PC-9 (cell line): ENCODE measurements around the gene IER5L. TPM values are rescaled to one million over a fixed set of nuclear protein-coding genes. Genes with fewer than 3 reads are reported as not detected.
A peak's percentile ranks its signal among the peaks of the same experiment; 100 is the strongest.

ENCODE experiments used
- BruUV-seq: library from RNA; stranded (reverse); fragments of 400-500 nt; replicated peaks from 2 replicates; lab custom pipeline; 2021; lab: Mats Ljungman, UMichigan
- CTCF ChIA-PET: fragments of 300-600 bp; sonication (Branson Sonifier 250); formaldehyde crosslinking; loops from one replicate; lab custom pipeline; 2022; ENCODE audit warnings: antibody characterized with exemption; lab: Charles Lee
- POLR2A ChIA-PET: fragments of 300-600 bp; sonication (Branson Sonifier 250); formaldehyde crosslinking; loops from one replicate; lab custom pipeline; 2022; ENCODE audit warnings: antibody characterized with exemption; ENCODE audit not compliant: unreplicated experiment; lab: Charles Lee
- DNase-seq, 2 experiments: peaks; one replicate each; pipeline versions ENCODE4 v3.0.0 to v3.0.0-alpha.2; 2015 to 2022; ENCODE audit warnings: mixed read lengths in 1 of 2
- H2AFZ ChIP-seq: fragments of 200-600 bp; sonication (generic); 2 replicates; pipeline ENCODE4 v1.8.1; 2017; ENCODE audit warnings: antibody characterized with exemption
- H3F3A ChIP-seq: fragments of 200-600 bp; sonication (generic); 2 replicates; pipeline ENCODE4 v1.8.1; 2017; ENCODE audit warnings: antibody characterized with exemption, mild to moderate bottlenecking, low read depth; ENCODE audit not compliant: insufficient read depth
- H3K27ac ChIP-seq: fragments of 200-600 bp; sonication (generic); 2 replicates; pipeline ENCODE4 v1.6.1; 2016; ENCODE audit warnings: mixed run types
- H3K27me3 ChIP-seq: fragments of 200-600 bp; sonication (generic); 2 replicates; pipeline ENCODE4 v1.6.1; 2016; ENCODE audit warnings: low read depth, mixed run types; ENCODE audit not compliant: insufficient read depth
- H3K36me3 ChIP-seq: fragments of 200-600 bp; sonication (generic); 2 replicates; pipeline ENCODE4 v1.6.1; 2016; ENCODE audit warnings: low read depth, mixed run types
- H3K4me1 ChIP-seq: fragments of 200-600 bp; sonication (generic); replicated peaks from 2 replicates; pipeline ENCODE4 v1.6.1; 2016; ENCODE audit warnings: mixed run types; ENCODE audit not compliant: insufficient read depth
- H3K4me2 ChIP-seq: fragments of 200-600 bp; sonication (generic); 2 replicates; pipeline ENCODE4 v1.6.1; 2017; ENCODE audit warnings: mixed run types
- H3K4me3 ChIP-seq: fragments of 200-600 bp; sonication (generic); 2 replicates; pipeline ENCODE4 v1.6.1; 2016; ENCODE audit warnings: mixed run types
- H3K79me2 ChIP-seq: fragments of 200-600 bp; sonication (generic); 2 replicates; pipeline ENCODE4 v1.6.1; 2017; ENCODE audit warnings: low read depth, mixed run types
- H3K9me2 ChIP-seq: fragments of 200-600 bp; sonication (generic); 2 replicates; pipeline ENCODE4 v1.8.1; 2017; ENCODE audit warnings: mild to moderate bottlenecking; ENCODE audit not compliant: insufficient read depth
- H3K9me3 ChIP-seq: fragments of 200-600 bp; sonication (generic); 2 replicates; pipeline ENCODE4 v1.8.1; 2016; ENCODE audit warnings: low read depth; ENCODE audit not compliant: insufficient read depth
- H4K20me1 ChIP-seq: fragments of 200-600 bp; sonication (generic); 2 replicates; pipeline ENCODE4 v1.8.1; 2017; ENCODE audit not compliant: insufficient read depth
- CTCF ChIP-seq: fragments of 200-600 bp; sonication (generic); conservative IDR thresholded peaks from 2 replicates; pipeline ENCODE4 v1.6.1; 2017; ENCODE audit warnings: mixed run types, antibody characterized with exemption, mild to moderate bottlenecking, moderate library complexity
- EZH2 ChIP-seq: fragments of 200-600 bp; sonication (generic); IDR thresholded peaks from 2 replicates; pipeline ENCODE4 v1.8.0; 2017; ENCODE audit warnings: antibody characterized with exemption, low read depth
- intact Hi-C: fragments of 100-400 bp; cut with micrococcal nuclease; formaldehyde crosslinking; loops from one replicate; pipeline ENCODE4 v1.10.0; 2022; ENCODE audit not compliant: unreplicated experiment
- total RNA-seq: library from RNA; stranded (reverse); gene quantifications from 2 replicates; pipeline ENCODE4 v1.2.3, GENCODE V29; 2021

Gene IER5L
- total RNA-seq, 1 experiment from 2014 or later, result 37.3 TPM

- Histone ChIP-seq H3K79me2 (peaks cover 19% of the 10 kb centered on the region), H3K4me3 (no peak overlapping the region), H3K27me3 (no peaks in the 10 kb centered on the region), H3K4me2 (peak overlapping the region; percentile 19; the same call in 1 of the 2 replicates), H3K27ac (0 out of 2 replicates have a peak overlapping the region, but pooled peaks have one; percentile 12), H3K9me3 (no peaks in the 10 kb centered on the region), H3K9me2 (no peaks in the 10 kb centered on the region), H4K20me1 (no peaks in the 10 kb centered on the region), H2AFZ (no peak overlapping the region), H3F3A (peaks cover 33% of the 10 kb centered on the region; the same call in 1 of the 2 replicates), H3K36me3 (0 out of 2 replicates have a peak, but pooled peaks cover 5% of the 10 kb centered on the region), H3K4me1 (peaks cover 44% of the 10 kb centered on the region)
- ChIA-PET CTCF (interaction anchor here (0.6 kb wide), 1 partner anchor 215 kb away, joined by 4 read pairs; no protein-coding TSS in a partner anchor), POLR2A (no interaction called here)
- TF ChIP-seq CTCF (no peak), EZH2 (no peak)
- intact Hi-C loops, result no loop called here
- no peak for DNase-seq
- BruUV-seq, result no TSS peak
Observed at GRCh38 chr9:129145316-129145715, 32.7 kb downstream of the IER5L start.

DNA sequence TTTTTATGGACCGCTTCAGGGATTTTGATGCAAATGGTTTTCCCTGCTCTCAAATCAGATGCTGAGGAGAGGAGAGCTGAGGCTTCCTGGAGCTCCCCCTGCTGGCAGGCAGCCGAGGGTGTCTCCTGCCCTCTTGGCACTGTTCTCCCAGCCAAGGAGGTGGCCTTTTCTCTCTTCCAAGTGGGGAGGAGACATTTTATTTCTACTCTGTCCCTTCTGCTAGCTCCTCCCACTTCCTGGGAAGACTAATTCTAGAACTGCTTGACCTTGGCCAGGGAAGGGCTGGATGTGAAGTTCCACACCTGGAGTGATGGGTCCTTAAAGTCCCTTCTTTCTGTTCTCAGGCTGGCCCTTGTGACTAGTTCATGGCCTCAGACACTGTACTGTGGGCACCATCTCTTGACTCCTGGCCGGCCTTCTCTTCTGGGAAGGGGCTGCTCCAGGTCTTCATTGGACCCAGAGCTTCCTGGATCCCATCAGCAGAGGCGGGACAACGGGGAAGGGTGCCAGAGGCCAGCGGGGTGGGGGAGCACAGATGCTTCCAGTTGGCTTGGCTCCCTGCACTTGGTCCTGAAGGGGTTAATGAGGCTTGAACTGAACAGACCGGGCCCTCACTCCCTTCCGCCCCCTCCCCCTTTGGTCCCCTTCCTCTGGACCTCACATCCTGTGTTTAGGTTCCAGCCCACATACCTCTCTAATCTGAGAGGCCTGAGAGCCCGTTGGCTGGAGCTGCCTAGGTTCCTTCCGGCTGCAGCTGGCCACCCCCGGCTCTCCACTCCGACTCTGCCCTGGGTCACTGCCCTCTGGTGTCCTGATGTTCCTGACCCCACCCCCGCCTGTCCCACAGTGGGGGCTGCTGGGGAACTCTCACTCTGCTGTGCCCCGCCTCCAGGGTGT, 34.8 kb downstream of the IER5L start:
- peaks cover 42% of the 10 kb centered on the region; the same call in 1 of the 2 replicates for H3F3A ChIP-seq
- no peaks in the 10 kb centered on the region for H3K27me3 ChIP-seq
- peaks cover 19% of the 10 kb centered on the region for H3K79me2 ChIP-seq
- no peak overlapping the region for H3K4me3 ChIP-seq
- no TSS peak for BruUV-seq
- TF ChIP-seq EZH2 (no peak), CTCF (peak; percentile 93)
- H2AFZ ChIP-seq, result no peak overlapping the region
- H3K4me2 ChIP-seq, result peak overlapping the region; percentile 30
- H3K9me3 ChIP-seq, result no peaks in the 10 kb centered on the region
- ChIA-PET POLR2A (interaction anchor here (0.8 to 0.9 kb wide), 2 partner anchors 23 to 162 kb away, joined by 5 to 8 read pairs; no protein-coding TSS in a partner anchor), CTCF (interaction anchor here (0.6 to 2.4 kb wide), 11 partner anchors 12 to 921 kb away, joined by 3 to 36 read pairs (median 5); no protein-coding TSS in a partner anchor)
- H3K27ac ChIP-seq, result no peak overlapping the region
- DNase-seq, result peak; percentile 57 to 87
- H3K4me1 ChIP-seq, result peaks cover 56% of the 10 kb centered on the region
- H3K9me2 ChIP-seq, result no peaks in the 10 kb centered on the region
- intact Hi-C loops, result no loop called here
- no peaks in the 10 kb centered on the region for H4K20me1 ChIP-seq
- H3K36me3 ChIP-seq, result 0 out of 2 replicates have a peak, but pooled peaks cover 5% of the 10 kb centered on the region

GRCh38 chr9:129142138-129142935, 35.7 kb downstream of the IER5L start:
- Histone ChIP-seq H3K9me3 (no peaks in the 10 kb centered on the region), H3K4me3 (no peak overlapping the region), H4K20me1 (no peaks in the 10 kb centered on the region), H2AFZ (no peak overlapping the region), H3F3A (peaks cover 42% of the 10 kb centered on the region; the same call in 1 of the 2 replicates), H3K27me3 (no peaks in the 10 kb centered on the region), H3K9me2 (no peaks in the 10 kb centered on the region), H3K79me2 (peaks cover 19% of the 10 kb centered on the region), H3K27ac (no peak overlapping the region), H3K4me1 (peaks cover 56% of the 10 kb centered on the region), H3K4me2 (peak overlapping the region; percentile 100), H3K36me3 (0 out of 2 replicates have a peak, but pooled peaks cover 5% of the 10 kb centered on the region)
- CTCF ChIA-PET, result interaction anchor here (0.6 to 2.4 kb wide), 12 partner anchors 11 to 482 kb away, joined by 3 to 36 read pairs (median 4); no protein-coding TSS in a partner anchor
- intact Hi-C loops, result no loop called here
- no peak for TF ChIP-seq CTCF
- TF ChIP-seq EZH2, result no peak
- no peak for DNase-seq
- POLR2A ChIA-PET, result interaction anchor here (0.6 to 0.9 kb wide), 6 partner anchors 17 to 1310 kb away, joined by 4 to 8 read pairs (median 5); no protein-coding TSS in a partner anchor
- BruUV-seq, result no TSS peak
